ENCODE results near the gene CRY1.

DNA sequence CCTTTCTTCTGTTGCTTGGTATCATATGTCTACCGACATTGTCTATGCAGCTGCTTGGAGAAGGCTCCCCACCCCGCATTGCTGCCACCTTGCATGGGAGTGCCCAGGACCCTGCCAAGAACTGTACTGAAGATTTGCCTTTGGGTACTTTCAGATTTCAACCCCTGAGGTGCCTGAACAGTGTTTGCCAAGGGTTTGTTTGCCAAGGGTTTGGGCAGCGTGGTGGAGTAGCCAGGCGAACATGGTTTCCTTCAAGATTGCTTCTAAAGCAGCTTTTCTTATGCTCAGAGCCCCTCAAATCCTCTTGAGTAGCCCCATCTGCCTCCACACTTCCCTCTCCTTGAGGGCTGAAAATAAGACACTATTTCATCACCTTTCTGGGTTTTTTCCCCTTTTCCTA lies 25.3 kb upstream of the CRY1 start:
- TF ChIP-seq, protein P1, sequence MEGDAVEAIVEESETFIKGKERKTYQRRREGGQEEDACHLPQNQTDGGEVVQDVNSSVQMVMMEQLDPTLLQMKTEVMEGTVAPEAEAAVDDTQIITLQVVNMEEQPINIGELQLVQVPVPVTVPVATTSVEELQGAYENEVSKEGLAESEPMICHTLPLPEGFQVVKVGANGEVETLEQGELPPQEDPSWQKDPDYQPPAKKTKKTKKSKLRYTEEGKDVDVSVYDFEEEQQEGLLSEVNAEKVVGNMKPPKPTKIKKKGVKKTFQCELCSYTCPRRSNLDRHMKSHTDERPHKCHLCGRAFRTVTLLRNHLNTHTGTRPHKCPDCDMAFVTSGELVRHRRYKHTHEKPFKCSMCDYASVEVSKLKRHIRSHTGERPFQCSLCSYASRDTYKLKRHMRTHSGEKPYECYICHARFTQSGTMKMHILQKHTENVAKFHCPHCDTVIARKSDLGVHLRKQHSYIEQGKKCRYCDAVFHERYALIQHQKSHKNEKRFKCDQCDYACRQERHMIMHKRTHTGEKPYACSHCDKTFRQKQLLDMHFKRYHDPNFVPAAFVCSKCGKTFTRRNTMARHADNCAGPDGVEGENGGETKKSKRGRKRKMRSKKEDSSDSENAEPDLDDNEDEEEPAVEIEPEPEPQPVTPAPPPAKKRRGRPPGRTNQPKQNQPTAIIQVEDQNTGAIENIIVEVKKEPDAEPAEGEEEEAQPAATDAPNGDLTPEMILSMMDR (IDR thresholded peaks at IDR 0.05), result no peak
- TF ChIP-seq SIN3A (IDR thresholded peaks at IDR 0.05; ENCODE audit: borderline replicate concordance, low read depth, low read length) (no peak), POLR2AphosphoS5 (IDR thresholded peaks at IDR 0.05; ENCODE audit: low read depth, low read length) (no peak), RCOR1 (IDR thresholded peaks at IDR 0.05; ENCODE audit: low read length) (no peak), GATA2 (CRISPR knock-in tag; IDR thresholded peaks at IDR 0.05) (no peak), TAF1 (IDR thresholded peaks at IDR 0.05; ENCODE audit: borderline replicate concordance, low read depth, low read length) (no peak), JUND (IDR thresholded peaks at IDR 0.05) (no peak), SMC3 (IDR thresholded peaks at IDR 0.05; ENCODE audit: low read depth, low read length) (no peak), NRF1 (IDR thresholded peaks at IDR 0.05; ENCODE audit: low read depth, low read length) (no peak), NFIC (IDR thresholded peaks at IDR 0.05; ENCODE audit: borderline replicate concordance) (no peak), RAD21 (IDR thresholded peaks at IDR 0.05; ENCODE audit: low read length) (no peak), EZH2phosphoT487 (IDR thresholded peaks at IDR 0.05; ENCODE audit: borderline replicate concordance, low read depth) (no peak)
- TF ChIP-seq, protein P2, sequence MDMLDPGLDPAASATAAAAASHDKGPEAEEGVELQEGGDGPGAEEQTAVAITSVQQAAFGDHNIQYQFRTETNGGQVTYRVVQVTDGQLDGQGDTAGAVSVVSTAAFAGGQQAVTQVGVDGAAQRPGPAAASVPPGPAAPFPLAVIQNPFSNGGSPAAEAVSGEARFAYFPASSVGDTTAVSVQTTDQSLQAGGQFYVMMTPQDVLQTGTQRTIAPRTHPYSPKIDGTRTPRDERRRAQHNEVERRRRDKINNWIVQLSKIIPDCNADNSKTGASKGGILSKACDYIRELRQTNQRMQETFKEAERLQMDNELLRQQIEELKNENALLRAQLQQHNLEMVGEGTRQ (IDR thresholded peaks at IDR 0.05; ENCODE audit: borderline replicate concordance, low read depth, low read length), result no peak
- TF ChIP-seq, protein P3, sequence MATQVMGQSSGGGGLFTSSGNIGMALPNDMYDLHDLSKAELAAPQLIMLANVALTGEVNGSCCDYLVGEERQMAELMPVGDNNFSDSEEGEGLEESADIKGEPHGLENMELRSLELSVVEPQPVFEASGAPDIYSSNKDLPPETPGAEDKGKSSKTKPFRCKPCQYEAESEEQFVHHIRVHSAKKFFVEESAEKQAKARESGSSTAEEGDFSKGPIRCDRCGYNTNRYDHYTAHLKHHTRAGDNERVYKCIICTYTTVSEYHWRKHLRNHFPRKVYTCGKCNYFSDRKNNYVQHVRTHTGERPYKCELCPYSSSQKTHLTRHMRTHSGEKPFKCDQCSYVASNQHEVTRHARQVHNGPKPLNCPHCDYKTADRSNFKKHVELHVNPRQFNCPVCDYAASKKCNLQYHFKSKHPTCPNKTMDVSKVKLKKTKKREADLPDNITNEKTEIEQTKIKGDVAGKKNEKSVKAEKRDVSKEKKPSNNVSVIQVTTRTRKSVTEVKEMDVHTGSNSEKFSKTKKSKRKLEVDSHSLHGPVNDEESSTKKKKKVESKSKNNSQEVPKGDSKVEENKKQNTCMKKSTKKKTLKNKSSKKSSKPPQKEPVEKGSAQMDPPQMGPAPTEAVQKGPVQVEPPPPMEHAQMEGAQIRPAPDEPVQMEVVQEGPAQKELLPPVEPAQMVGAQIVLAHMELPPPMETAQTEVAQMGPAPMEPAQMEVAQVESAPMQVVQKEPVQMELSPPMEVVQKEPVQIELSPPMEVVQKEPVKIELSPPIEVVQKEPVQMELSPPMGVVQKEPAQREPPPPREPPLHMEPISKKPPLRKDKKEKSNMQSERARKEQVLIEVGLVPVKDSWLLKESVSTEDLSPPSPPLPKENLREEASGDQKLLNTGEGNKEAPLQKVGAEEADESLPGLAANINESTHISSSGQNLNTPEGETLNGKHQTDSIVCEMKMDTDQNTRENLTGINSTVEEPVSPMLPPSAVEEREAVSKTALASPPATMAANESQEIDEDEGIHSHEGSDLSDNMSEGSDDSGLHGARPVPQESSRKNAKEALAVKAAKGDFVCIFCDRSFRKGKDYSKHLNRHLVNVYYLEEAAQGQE (IDR thresholded peaks at IDR 0.05; ENCODE audit: low read depth, low read length), result no peak
